Measurements from ENCODE around the gene CACNB4.

- TF ChIP-seq CTCF (IDR thresholded peaks at IDR 0.05): no peak
- TF ChIP-seq EP300 (IDR thresholded peaks at IDR 0.05): no peak
These were observed 217.5 kb downstream of the CACNB4 start for GRCh38 chr2:151881342-151881741.

Data from sigmoid colon (tissue), 4 donors.